Hematopoietic multipotent progenitor cell treated with erythropoietin and hydrocortisone succinate and interleukin-3 and kit ligand, for 15 days (in vitro differentiated cells): ENCODE data around the gene LRIT2.
"Not testable (repeated sequence)": the region's sequence is repeated elsewhere in the genome, so short reads cannot be mapped to it uniquely, and the experiment has no call there.

ENCODE experiments used
- DNase-seq: peaks from one replicate; pipeline ENCODE4 v3.0.0-alpha.2; 2015; ENCODE audit warnings: low spot score

The LRIT2 gene

DNA sequence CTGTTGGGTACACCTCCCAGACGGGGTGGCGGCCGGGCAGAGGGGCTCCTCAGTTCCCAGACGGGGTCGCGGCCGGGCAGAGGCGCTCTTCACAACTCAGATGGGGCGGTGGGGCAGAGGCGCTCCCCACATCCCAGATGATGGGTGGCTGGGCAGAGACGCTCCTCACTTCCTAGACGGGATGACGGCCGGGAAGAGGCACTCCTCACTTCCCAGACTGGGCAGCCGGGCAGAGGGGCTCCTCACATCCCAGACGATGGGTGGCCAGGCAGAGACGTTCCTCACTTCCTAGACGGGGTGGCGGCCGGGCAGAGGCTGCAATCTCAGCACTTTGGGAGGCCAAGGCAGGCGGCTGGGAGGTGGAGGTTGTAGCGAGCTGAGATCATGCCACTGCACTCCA, 45.0 kb downstream of the LRIT2 start:
- not testable (repeated sequence) for DNase-seq

- DNase-seq: no peak
Observed at GRCh38 chr10:84179059-84179710, 46.2 kb downstream of the LRIT2 start.

DNA sequence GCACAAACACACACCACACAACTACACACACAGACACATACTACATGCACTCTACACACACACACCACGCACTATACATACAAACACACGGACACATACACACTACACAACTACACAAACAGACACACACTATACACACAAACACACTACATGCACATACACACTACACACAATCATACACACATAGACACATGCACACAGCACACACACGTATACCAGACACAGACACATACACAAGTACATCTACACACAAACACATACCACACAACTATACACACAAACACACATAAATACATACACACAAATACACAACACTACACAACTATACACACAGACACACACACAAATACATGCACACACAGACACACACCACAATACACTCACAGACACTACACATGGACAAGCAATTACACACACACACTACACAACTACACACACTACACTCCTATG, 47.2 kb downstream of the LRIT2 start:
- DNase-seq: no peak

GRCh38 chr10:84177541-84178141, 47.7 kb downstream of the LRIT2 start:
- no peak for DNase-seq

- no peak for DNase-seq
Observed at GRCh38 chr10:84176836-84177474, 48.4 kb downstream of the LRIT2 start.

DNA sequence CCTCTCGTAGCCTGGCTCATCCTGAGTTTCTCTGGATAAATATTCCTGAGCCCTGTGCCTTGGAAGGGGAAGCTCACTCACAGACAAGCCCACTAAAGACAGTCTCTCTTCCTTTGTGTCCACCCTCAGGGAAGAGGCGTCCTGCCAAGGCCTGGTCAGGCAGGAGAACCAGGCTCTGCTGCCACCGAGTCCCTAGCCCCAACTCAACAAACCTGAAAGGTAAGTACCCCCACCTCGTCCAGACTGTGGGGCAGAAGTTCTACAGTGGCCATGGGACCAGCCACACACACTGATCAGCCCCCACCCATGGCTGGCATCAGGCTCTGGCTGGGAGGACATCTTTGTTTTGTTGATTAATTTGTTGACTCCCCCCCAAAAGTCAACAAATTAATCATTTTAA, 49.0 kb downstream of the LRIT2 start:
- no peak for DNase-seq

DNA sequence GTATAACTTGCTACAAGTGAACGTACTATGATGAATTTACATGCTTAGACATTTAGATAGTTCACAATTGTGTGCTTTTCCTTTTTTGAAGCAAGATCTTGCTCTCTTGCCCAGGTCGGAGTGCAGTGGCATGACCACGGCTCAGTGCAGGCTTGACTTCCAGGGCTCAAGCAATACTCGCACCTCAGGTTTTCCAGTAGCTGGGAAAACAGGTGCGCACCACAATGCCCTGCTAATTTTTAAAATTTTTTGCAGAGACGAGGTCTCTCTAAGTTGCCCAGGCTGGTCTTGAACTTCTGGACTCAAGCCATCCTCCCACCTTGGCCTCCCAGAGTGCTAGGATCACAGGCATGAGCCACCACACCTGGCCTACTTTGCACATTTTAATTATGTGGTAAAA, 49.9 kb downstream of the LRIT2 start:
- DNase-seq: no peak

GRCh38 chr10:84173501-84173929, 51.8 kb downstream of the LRIT2 start, which contains the start of gene GPR15LG:
TSS of gene GPR15LG (plus strand) at chr10:84173801. CDS start at chr10:84173852, 51 bp downstream.
- no peak for DNase-seq

DNA sequence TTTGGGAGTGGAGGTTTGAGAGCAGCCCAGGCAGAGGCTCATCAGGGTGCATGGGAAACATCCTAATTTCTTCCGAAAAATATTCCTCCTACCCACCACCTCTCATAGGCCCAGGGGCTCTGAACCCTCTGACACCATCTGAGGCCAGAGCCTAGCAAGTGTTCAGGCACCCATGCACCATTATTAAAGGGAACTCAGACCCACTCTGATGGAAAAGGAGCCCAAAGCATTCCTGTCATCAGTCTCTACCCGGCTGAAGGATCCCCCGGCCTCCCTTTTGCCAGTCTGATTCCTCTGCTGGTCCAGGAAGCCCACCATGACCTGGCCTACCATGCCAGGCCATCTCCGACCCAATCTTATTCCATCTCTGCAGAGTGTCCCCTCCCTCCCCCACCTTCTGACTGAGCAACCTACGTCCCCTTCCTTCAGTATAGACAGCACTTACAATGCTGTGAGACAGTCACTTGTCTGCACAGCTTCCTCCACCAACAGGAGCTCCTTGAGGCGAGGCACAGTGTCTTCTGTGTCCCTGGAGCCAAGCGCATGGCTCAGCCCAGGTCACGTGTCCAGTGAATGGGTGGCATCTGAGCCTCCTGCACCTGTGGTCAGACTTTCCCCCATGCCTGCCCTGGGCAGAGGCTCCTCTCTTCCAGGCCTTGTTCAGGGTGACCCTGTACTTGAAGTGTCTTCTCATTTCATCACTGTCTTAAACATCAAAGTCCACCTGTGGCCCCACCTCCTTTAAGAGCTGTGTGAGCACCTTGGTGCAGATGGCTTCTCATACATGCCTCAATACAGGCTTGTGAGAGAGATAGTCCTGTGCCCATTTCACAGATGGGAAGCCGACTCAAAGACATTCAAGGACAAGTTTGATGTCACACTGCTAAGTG, 52.6 kb downstream of the LRIT2 start:
- no peak for DNase-seq

- not testable (repeated sequence) for DNase-seq
Observed at GRCh38 chr10:84171700-84172466, 53.5 kb downstream of the LRIT2 start.

DNA sequence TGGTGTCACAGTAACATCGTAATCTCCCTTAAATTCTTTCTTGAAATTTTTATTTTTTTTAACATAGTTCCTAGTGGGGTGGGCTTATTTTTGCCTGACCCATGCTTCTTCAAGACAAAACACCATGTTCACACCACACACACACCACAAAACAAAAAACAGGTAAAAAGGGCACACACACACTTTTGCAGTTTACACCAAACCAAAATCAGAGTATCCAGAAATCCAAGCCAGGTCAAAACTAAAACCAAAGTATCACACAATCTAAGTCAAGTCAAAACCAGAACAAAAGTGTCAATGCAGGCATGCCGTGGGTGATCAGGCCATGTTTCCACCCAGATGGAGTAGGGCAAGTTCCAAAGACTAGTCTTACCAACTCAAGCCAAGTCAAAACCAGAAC, 54.1 kb downstream of the LRIT2 start:
- not testable (repeated sequence) for DNase-seq
